ENCODE data around the gene ANKZF1.

- TF ChIP-seq CTCF (IDR thresholded peaks at IDR 0.05) (no peak), EP300 (IDR thresholded peaks at IDR 0.05) (no peak), POLR2AphosphoS5 (IDR thresholded peaks at IDR 0.05) (no peak), POLR2A (IDR thresholded peaks at IDR 0.05) (no peak)
Observed at GRCh38 chr2:219214141-219214540, 15.5 kb upstream of the ANKZF1 start.
